SH-SY5Y (cell line): Measurements from ENCODE around the gene WBP1.

Experiments used
- GATA2 ChIP-seq: IDR thresholded peaks from 2 replicates; pipeline ENCODE4 v1.6.1; 2011; ENCODE audit warnings: mild to moderate bottlenecking, low read depth, low read length
- GATA3 ChIP-seq: IDR thresholded peaks from 2 replicates; pipeline ENCODE4 v1.6.1; 2011; ENCODE audit warnings: low read depth, mild to moderate bottlenecking, low read length, moderate library complexity

- no peak for TF ChIP-seq GATA3
- TF ChIP-seq GATA2 = no peak
Measured at GRCh38 chr2:74481961-74482800, 23.9 kb downstream of the WBP1 start.
